ENCODE data around the gene NRXN2.

The NRXN2 gene

DNA sequence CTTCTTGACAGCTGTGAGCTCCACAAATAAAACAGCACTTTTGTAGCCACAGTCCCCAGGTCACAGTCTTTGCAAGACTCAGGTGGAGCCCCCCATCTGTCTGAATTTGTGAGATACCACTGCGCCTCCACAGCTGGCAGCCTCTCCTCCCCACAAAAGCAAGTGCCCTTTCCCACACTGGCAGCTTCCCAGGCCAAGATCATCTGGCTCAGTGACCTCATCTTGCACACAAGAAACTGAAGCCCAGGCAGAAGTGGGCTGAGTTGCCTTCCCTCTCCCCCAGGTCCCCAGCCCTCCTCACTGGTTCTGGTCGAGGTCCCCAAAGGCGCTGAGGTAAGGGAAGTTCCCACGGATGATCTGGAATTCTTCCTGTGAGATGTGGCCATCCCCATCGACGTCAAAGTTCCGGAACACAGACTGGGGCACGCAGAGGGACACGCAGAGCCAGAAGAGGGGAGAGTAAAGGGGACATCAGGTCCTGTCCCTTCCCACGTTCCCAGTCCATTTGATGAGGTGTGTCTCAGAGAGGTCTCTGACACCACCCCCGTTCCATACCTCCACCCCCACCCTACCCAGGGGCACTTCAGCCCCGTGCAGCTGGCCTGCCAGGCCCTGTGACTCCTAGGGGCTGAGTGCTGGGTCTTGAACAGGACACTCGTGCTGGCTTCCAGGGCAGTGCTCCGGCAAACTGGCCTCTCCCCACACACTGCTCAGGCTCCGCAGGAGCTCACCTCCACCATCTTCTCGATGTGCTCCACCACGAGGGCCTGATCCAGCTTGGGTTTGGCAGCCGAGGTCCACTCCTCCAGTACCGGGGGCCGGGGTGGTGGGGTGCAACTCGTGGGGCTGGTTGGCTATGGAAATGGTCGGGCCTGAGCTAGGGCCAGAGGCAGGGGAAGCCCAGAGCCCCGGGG, 12.1 kb upstream of the NRXN2 start:
- TF ChIP-seq, protein P1, sequence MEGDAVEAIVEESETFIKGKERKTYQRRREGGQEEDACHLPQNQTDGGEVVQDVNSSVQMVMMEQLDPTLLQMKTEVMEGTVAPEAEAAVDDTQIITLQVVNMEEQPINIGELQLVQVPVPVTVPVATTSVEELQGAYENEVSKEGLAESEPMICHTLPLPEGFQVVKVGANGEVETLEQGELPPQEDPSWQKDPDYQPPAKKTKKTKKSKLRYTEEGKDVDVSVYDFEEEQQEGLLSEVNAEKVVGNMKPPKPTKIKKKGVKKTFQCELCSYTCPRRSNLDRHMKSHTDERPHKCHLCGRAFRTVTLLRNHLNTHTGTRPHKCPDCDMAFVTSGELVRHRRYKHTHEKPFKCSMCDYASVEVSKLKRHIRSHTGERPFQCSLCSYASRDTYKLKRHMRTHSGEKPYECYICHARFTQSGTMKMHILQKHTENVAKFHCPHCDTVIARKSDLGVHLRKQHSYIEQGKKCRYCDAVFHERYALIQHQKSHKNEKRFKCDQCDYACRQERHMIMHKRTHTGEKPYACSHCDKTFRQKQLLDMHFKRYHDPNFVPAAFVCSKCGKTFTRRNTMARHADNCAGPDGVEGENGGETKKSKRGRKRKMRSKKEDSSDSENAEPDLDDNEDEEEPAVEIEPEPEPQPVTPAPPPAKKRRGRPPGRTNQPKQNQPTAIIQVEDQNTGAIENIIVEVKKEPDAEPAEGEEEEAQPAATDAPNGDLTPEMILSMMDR (IDR thresholded peaks at IDR 0.05; ENCODE audit: low read depth, low read length, missing control alignments): no peak
- DNase-seq (ENCODE audit: extremely low read depth, low read depth): no peak
- no peak overlapping the region for H3K4me3 ChIP-seq (replicated peaks; ENCODE audit: low read depth, low read length)

- TF ChIP-seq, protein P1 (IDR thresholded peaks at IDR 0.05; ENCODE audit: low read depth, low read length, missing control alignments): no peak
- no peak for DNase-seq (ENCODE audit: extremely low read depth, low read depth)
- H3K4me3 ChIP-seq (replicated peaks; ENCODE audit: low read depth, low read length): no peak overlapping the region
Measured at GRCh38 chr11:64731601-64732000, 8.6 kb upstream of the NRXN2 start.

GRCh38 chr11:64729851-64730382, 6.9 kb upstream of the NRXN2 start:
- DNase-seq (ENCODE audit: extremely low read depth, low read depth): no peak
- TF ChIP-seq, protein P1 (IDR thresholded peaks at IDR 0.05; ENCODE audit: low read depth, low read length, missing control alignments): no peak
- H3K4me3 ChIP-seq (replicated peaks; ENCODE audit: low read depth, low read length): no peak overlapping the region

DNA sequence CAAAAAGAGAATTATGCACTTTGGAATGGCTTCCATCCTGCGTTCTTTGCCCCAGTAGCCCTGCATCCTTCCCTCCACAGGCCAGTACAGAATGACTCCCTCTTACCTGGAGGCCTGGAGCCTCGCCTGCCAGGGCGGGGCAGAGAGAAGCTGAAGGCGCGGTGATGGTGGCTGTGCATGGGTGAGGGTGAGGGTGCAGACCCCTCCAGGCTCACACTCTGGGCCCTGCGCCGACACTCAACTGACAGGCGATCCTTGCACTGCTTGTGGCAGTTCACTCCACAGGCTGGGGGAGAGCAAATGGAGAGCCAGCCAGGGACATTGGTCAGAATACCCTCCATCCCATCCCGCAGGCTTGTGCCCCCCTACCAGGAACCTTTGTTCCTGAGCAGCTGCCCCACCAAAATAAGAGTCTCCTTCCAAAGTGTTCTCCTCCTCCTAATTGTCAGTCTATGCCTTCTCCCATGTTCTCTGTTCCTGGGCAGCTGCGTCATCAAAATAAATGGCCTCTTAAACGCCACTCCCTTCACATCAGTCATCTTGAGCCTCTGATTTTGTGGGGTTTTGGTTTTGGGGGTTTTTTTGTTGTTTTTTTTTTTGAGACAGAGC, 5.9 kb upstream of the NRXN2 start:
- TF ChIP-seq, protein P1 (IDR thresholded peaks at IDR 0.05; ENCODE audit: low read depth, low read length, missing control alignments): no peak
- no peak overlapping the region for H3K4me3 ChIP-seq (replicated peaks; ENCODE audit: low read depth, low read length)
- no peak for DNase-seq (ENCODE audit: extremely low read depth, low read depth)

- H3K4me3 ChIP-seq (replicated peaks; ENCODE audit: low read depth, low read length): no peak overlapping the region
- TF ChIP-seq, protein P1 (IDR thresholded peaks at IDR 0.05; ENCODE audit: low read depth, low read length, missing control alignments): no peak
- DNase-seq (ENCODE audit: extremely low read depth, low read depth): no peak
Measured at GRCh38 chr11:64726867-64727530, 4.0 kb upstream of the NRXN2 start.

DNA sequence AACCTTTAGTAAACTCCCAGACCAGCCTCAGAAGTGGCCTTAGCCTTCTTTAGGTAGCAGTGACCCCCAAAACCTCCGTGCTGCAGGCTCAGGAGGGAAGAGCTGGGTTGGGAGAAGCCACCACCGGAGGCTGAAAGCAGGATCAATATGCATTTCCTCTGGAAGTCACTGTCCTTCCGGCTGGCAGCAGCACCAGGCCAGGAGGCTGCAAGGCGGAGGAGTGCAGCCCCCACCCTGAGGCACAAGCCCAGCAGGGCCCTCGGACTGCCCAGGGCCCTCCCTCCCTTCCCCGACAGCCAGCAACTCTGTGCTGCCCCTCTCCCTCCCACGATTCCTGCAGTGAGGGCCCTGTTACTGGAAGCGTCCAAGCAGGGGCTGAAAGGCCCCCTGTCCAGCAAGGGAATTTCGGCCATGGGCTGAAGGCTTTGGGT, 3.2 kb upstream of the NRXN2 start:
- no peak for DNase-seq (ENCODE audit: extremely low read depth, low read depth)
- TF ChIP-seq, protein P1 (IDR thresholded peaks at IDR 0.05; ENCODE audit: low read depth, low read length, missing control alignments): no peak

More for the DNA sequence above, 3.2 kb upstream of the NRXN2 start:
- H3K4me3 ChIP-seq (replicated peaks; ENCODE audit: low read depth, low read length): no peak overlapping the region

Data from HFF-Myc (cell line).